Measurements from ENCODE around the gene CHD5. TPM values are rescaled to one million over a fixed set of nuclear protein-coding genes. Genes with fewer than 3 reads are reported as not detected.

CHD5 gene
- total and polyA plus RNA-seq, 5 donors from 2014 or later: not detected

Other genes starting within 250 kb of the CHD5 start
- 13.2 TPM for gene NPHP4, start 187.9 kb downstream of the CHD5 start, total RNA-seq
- 1 to 10 TPM in 1 of 4 donors, under 1 TPM in 3; 0.29 to 1.2 (median 0.74) TPM for gene NPHP4, start 187.9 kb downstream of the CHD5 start, polyA plus RNA-seq
- gene KCNAB2, start 134.4 kb downstream of the CHD5 start, total RNA-seq: 244 TPM
- gene KCNAB2, start 134.4 kb downstream of the CHD5 start, polyA plus RNA-seq: 10 to 100 TPM; 21.2 to 28.6 (median 26.5) TPM
- 405 TPM for gene RPL22, start 19.3 kb upstream of the CHD5 start, total RNA-seq
- gene RPL22, start 19.3 kb upstream of the CHD5 start, polyA plus RNA-seq: 100 to 1,000 TPM; 152 to 238 (median 191) TPM
- gene RNF207, start 25.8 kb upstream of the CHD5 start, total RNA-seq: 8.4 TPM
- gene RNF207, start 25.8 kb upstream of the CHD5 start, polyA plus RNA-seq: under 1 TPM; 0.08 to 0.52 (median 0.40) TPM
- 9.1 TPM for gene ICMT, start 55.6 kb upstream of the CHD5 start, total RNA-seq
- gene ICMT, start 55.6 kb upstream of the CHD5 start, polyA plus RNA-seq: 10 to 100 TPM; 18.2 to 22.3 (median 19.7) TPM
- not detected for gene HES3, start 63.9 kb upstream of the CHD5 start, total RNA-seq
- not detected for gene HES3, start 63.9 kb upstream of the CHD5 start, polyA plus RNA-seq
- 0.15 TPM for gene GPR153, start 80.8 kb upstream of the CHD5 start, total RNA-seq
- gene GPR153, start 80.8 kb upstream of the CHD5 start, polyA plus RNA-seq: not detected
- gene ACOT7, start 213.4 kb upstream of the CHD5 start, total RNA-seq: 9.6 TPM
- gene ACOT7, start 213.4 kb upstream of the CHD5 start, polyA plus RNA-seq: 10 to 100 TPM in 2 of 4 donors, 1 to 10 TPM in 2; 9.3 to 13.6 (median 9.9) TPM
- not detected for gene HES2, start 239.6 kb upstream of the CHD5 start, total RNA-seq
- not detected for gene HES2, start 239.6 kb upstream of the CHD5 start, polyA plus RNA-seq
- gene ESPN, start 244.5 kb upstream of the CHD5 start, total RNA-seq: 3.7 TPM
- gene ESPN, start 244.5 kb upstream of the CHD5 start, polyA plus RNA-seq: under 1 TPM; 0.22 to 0.25 (median 0.22) TPM

All from CD4-positive, CD25-positive, alpha-beta regulatory T cell (primary cell).